Measurements from ENCODE around the gene KLLN. TPM values are rescaled to one million over a fixed set of nuclear protein-coding genes. Genes with fewer than 3 reads are reported as not detected.

Gene KLLN
- total and polyA plus RNA-seq, 2 donors (not counting 1 experiment from before 2014, with no cell fraction given): 0.45 to 2.2 TPM

DNA sequence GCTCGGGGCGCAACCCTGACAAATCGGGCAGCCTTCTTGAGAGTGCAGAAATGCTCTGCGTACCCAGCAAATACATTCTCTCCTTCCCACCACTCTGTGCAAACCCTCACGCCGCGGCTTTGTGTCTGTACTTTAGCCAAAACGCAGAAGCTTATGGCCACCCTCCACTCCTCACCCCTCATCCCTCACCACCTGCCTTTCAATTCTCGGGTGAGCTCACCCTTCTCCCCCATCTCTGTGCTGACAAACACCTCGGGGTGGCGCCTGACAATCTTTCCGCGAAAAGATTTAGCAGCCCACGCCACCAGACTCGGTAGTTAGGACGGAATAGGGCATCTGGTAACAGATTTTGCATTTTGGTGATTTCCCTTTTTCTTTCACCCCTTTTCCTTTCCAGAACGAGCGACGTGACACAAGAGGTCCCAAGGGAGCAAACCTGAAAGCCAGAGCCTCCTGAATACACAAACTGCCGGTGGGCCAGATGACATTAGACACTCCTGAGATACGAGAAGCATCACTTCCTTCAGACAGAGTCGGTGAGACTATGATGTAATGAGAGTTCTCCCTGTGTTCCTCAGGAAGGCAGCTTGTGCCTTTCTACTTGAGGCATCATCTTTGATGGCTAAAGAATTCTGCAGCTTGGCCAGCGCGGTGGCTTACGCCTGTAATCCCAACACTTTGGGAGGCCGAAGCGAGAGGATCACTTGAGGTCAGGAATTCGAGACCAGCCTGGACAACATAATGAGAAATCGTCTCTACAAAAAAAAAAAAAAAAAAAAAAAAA, 44.6 kb downstream of the KLLN start:
- peak overlapping the region; percentile 97 for H3K27ac Mint-ChIP-seq
- peak overlapping the region; percentile 96 for H3K4me3 Mint-ChIP-seq
- no peaks in the 10 kb centered on the region for H3K27me3 Mint-ChIP-seq
- peaks cover 15 to 25% of the 10 kb centered on the region in 2 donors for H3K4me1 ChIP-seq (ENCODE audit: control insufficient read depth in 2 of 2, insufficient read depth in 2 of 2, low read length in 2 of 2)
- peak overlapping the region; percentile 87 for H3K9ac ChIP-seq (ENCODE audit: low read length)
- 21% methylated on average over 26 of the region's 29 CpGs for WGBS (ENCODE audit: insufficient coverage)
- H3K79me2 ChIP-seq (ENCODE audit: control insufficient read depth, insufficient read depth, low read length): peaks cover 41% of the 10 kb centered on the region
- TF ChIP-seq EZH2 (IDR thresholded peaks at IDR 0.05; ENCODE audit: borderline replicate concordance, insufficient read depth, low read depth, low read length, poor library complexity, severe bottlenecking): no peak
- TF ChIP-seq, protein P1, sequence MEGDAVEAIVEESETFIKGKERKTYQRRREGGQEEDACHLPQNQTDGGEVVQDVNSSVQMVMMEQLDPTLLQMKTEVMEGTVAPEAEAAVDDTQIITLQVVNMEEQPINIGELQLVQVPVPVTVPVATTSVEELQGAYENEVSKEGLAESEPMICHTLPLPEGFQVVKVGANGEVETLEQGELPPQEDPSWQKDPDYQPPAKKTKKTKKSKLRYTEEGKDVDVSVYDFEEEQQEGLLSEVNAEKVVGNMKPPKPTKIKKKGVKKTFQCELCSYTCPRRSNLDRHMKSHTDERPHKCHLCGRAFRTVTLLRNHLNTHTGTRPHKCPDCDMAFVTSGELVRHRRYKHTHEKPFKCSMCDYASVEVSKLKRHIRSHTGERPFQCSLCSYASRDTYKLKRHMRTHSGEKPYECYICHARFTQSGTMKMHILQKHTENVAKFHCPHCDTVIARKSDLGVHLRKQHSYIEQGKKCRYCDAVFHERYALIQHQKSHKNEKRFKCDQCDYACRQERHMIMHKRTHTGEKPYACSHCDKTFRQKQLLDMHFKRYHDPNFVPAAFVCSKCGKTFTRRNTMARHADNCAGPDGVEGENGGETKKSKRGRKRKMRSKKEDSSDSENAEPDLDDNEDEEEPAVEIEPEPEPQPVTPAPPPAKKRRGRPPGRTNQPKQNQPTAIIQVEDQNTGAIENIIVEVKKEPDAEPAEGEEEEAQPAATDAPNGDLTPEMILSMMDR (IDR thresholded peaks at IDR 0.05): no peak
- peak overlapping the region; percentile 91 to 95 for H3K27ac ChIP-seq (ENCODE audit: low read length in 2 of 2)
- H3K9me3 ChIP-seq (ENCODE audit: control extremely low read depth in 1 of 3, control insufficient read depth in 2 of 3, insufficient read depth in 1 of 3, low read length in 2 of 3): no peaks in the 10 kb centered on the region
- H3K36me3 ChIP-seq (replicated peaks in 1 of 2; ENCODE audit: control extremely low read depth in 1 of 2, control insufficient read depth in 1 of 2, extremely low read depth in 1 of 2, insufficient read depth in 2 of 2, low read length in 1 of 2): no peaks in the 10 kb centered on the region
- intact Hi-C loops (cut with micrococcal nuclease): loop anchor here (1.0 to 5.0 kb wide), 4 partner anchors 44 to 1594 kb away; partner anchors contain the start of genes IFIT5 and RNLS
- H3K4me3 ChIP-seq (ENCODE audit: control extremely low read depth in 1 of 5, extremely low read depth in 1 of 5, insufficient read depth in 1 of 5, low read depth in 2 of 5, low read length in 4 of 5): peak overlapping the region; percentile 84 to 93 (median 87)
- ATAC-seq (ENCODE audit: low read depth) (peak; percentile 65), DNase-seq (peak; percentile 85)
- CTCF ChIA-PET: interaction anchor here (1.0 to 2.7 kb wide), 8 partner anchors 32 to 1018 kb away, joined by 3 to 12 read pairs (median 4); partner anchors contain the start of genes KLLN and PTEN
- no peaks in the 10 kb centered on the region for H3K9me3 Mint-ChIP-seq (ENCODE audit: insufficient read depth)
- H3K4me1 Mint-ChIP-seq: peaks cover 37% of the 10 kb centered on the region
- POLR2A ChIA-PET: interaction anchor here (0.6 to 3.4 kb wide), 3 partner anchors 44 to 1296 kb away, joined by 3 to 27 read pairs (median 5); partner anchors contain the start of genes KLLN, PTEN and RNLS
- H3K4me2 ChIP-seq (replicated peaks; ENCODE audit: low read depth, low read length, poor library complexity, severe bottlenecking): peak overlapping the region; percentile 84
- H2AFZ ChIP-seq (ENCODE audit: insufficient read depth, low read depth, low read length, poor library complexity, severe bottlenecking): peak overlapping the region; percentile 88
- peaks cover 16% of the 10 kb centered on the region for H4K20me1 ChIP-seq (ENCODE audit: control insufficient read depth, insufficient read depth, low read length, poor library complexity, severe bottlenecking)
- no peaks in the 10 kb centered on the region for H3K27me3 ChIP-seq (replicated peaks in 1 of 4; ENCODE audit: control extremely low read depth in 1 of 4, control insufficient read depth in 3 of 4, insufficient read depth in 4 of 4, low read length in 3 of 4)

All from B cell (primary cell).